HG02973 (cell line): ENCODE results near the gene CREG2.

ENCODE experiments used
- ATAC-seq: cut with Tn5 transposase; IDR thresholded peaks from one replicate; pipeline ENCODE4 v1.9.1; 2021; ENCODE audit warnings: moderate library complexity; ENCODE audit not compliant: unreplicated experiment

The CREG2 gene

GRCh38 chr2:101310834-101311695 lies 76.2 kb downstream of the CREG2 start:
- ATAC-seq = no peak

- no peak for ATAC-seq
Measured at GRCh38 chr2:101310090-101310833, 77.0 kb downstream of the CREG2 start.

GRCh38 chr2:101308432-101309210 lies 78.7 kb downstream of the CREG2 start, which contains the start of gene RNF149:
TSS of gene RNF149 (minus strand) at chr2:101308701. CDS start at chr2:101308588, 113 bp downstream.
- peak; percentile 55 for ATAC-seq

- ATAC-seq = peak; percentile 13
Measured at GRCh38 chr2:101307950-101308431, 79.3 kb downstream of the CREG2 start.

- no peak for ATAC-seq
Measured at GRCh38 chr2:101307503-101307902, 79.8 kb downstream of the CREG2 start.

GRCh38 chr2:101306410-101306809 lies 80.9 kb downstream of the CREG2 start:
- ATAC-seq = peak; percentile 4

GRCh38 chr2:101305492-101306078 lies 81.7 kb downstream of the CREG2 start:
- no peak for ATAC-seq

GRCh38 chr2:101305035-101305434 lies 82.3 kb downstream of the CREG2 start:
- ATAC-seq = no peak

- no peak for ATAC-seq
Measured at GRCh38 chr2:101303688-101304087, 83.6 kb downstream of the CREG2 start.

GRCh38 chr2:101302016-101302415 lies 85.3 kb downstream of the CREG2 start:
- ATAC-seq = no peak

- no peak for ATAC-seq
Measured at GRCh38 chr2:101300836-101301235, 86.5 kb downstream of the CREG2 start.

GRCh38 chr2:101300164-101300563 lies 87.1 kb downstream of the CREG2 start:
- no peak for ATAC-seq

- ATAC-seq = no peak
Measured at GRCh38 chr2:101299604-101300003, 87.7 kb downstream of the CREG2 start.

GRCh38 chr2:101297383-101297782 lies 89.9 kb downstream of the CREG2 start:
- ATAC-seq = no peak

GRCh38 chr2:101296371-101296770 lies 90.9 kb downstream of the CREG2 start:
- no peak for ATAC-seq

GRCh38 chr2:101295895-101296294 lies 91.4 kb downstream of the CREG2 start:
- no peak for ATAC-seq
